Lower lobe of right lung (tissue), 2 donors: ENCODE data around the gene HECTD2. TPM values are rescaled to one million over a fixed set of nuclear protein-coding genes. Genes with fewer than 3 reads are reported as not detected.

Experiments
- ATAC-seq, 2 donors: fragments of 200-7000 bp; cut with Tn5 transposase; one replicate each; pipeline ENCODE4 v1.9.1; 2020 to 2022; ENCODE audit warnings: mild to moderate bottlenecking in 2 of 2, moderate library complexity in 2 of 2
- DNase-seq: peaks from one replicate; pipeline ENCODE4 v3.0.0-alpha.2; 2020
- H3K27ac ChIP-seq: fragments of 200-600 bp; one replicate; pipeline ENCODE4 v1.8.0; 2022
- H3K27me3 ChIP-seq: fragments of 200-600 bp; one replicate; pipeline ENCODE4 v1.8.0; 2022; ENCODE audit warnings: low read depth
- H3K36me3 ChIP-seq: fragments of 200-600 bp; one replicate; pipeline ENCODE4 v1.8.0; 2022; ENCODE audit warnings: mild to moderate bottlenecking
- H3K4me1 ChIP-seq: fragments of 200-600 bp; one replicate; pipeline ENCODE4 v1.8.0; 2022
- H3K4me3 ChIP-seq: fragments of 200-600 bp; one replicate; pipeline ENCODE4 v1.8.0; 2022; ENCODE audit warnings: mild to moderate bottlenecking
- H3K9me3 ChIP-seq: fragments of 200-600 bp; one replicate; pipeline ENCODE4 v1.8.0; 2022
- intact Hi-C: fragments of 100-400 bp; cut with DNase I; formaldehyde crosslinking; loops from one replicate; pipeline ENCODE4 v1.11.0; 2022
- total RNA-seq: library from RNA; stranded (reverse); fragmentation: NEBNext Ultra II Directional; extraction: Animal tissue kit (Norgen Biotek cat#: 25700); gene quantifications from one replicate; pipeline ENCODE4 v1.2.1, GENCODE V29; 2021
- TF ChIP-seq, protein P1 (sequence below): fragments of 200-600 bp; IDR thresholded peaks from one replicate; pipeline ENCODE4 v1.8.0; 2022; ENCODE audit warnings: antibody characterized with exemption, mild to moderate bottlenecking
- donor health status: DM: no; HTN: yes; CAD: no; lungs with severe emphysema.

Gene HECTD2
- total RNA-seq, 1 donor from 2014 or later, result 8.4 TPM

DNA sequence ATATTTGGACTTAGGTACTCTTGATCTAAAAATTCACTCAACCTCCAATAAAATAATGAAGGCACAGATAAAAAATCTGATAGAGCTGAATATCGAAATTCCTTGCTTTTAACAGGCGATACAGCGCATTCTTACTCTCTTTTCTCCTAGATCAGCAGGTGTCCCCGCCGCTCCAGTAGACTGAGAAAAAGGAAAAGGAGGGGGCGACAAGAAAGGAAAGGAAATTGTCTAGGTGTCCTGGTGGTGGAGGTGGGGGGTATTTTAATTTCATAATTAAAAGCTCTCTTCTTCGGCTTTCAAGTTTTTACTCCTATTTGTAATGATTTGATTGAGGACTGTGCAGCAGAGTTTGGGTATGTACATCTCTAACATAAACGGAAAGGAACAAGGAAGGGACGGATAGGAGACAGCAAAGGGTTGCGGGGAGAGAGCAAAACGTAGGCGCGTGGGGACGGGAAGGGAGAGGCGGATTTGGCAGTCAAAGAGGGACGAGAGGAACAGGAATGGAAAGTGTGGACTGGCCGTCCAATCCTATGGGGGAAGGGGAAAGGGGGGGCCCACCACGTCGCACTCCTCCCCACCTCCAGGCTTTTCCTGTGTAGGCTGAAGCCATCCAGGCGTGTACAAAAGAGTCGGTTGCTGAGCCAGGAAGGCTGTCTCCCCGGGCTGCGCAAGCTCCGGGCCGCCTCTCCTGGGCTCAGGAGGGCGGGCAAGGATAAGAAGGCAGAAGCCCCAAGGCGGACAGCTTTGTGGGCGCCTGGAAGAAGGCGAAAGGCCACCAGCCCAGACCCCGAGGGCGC is 875 bp upstream of the HECTD2 start:
- H3K9me3 ChIP-seq, result no peaks in the 10 kb centered on the region
- peak overlapping the region; percentile 80 for H3K4me3 ChIP-seq
- DNase-seq (peak; percentile 82), ATAC-seq (peak; percentile 90 to 93)
- intact Hi-C loops, result no loop called here
- no peaks in the 10 kb centered on the region for H3K36me3 ChIP-seq
- H3K27ac ChIP-seq, result peak overlapping the region; percentile 100
- H3K27me3 ChIP-seq, result no peaks in the 10 kb centered on the region
- peaks cover 11% of the 10 kb centered on the region for H3K4me1 ChIP-seq
- TF ChIP-seq, protein P1, sequence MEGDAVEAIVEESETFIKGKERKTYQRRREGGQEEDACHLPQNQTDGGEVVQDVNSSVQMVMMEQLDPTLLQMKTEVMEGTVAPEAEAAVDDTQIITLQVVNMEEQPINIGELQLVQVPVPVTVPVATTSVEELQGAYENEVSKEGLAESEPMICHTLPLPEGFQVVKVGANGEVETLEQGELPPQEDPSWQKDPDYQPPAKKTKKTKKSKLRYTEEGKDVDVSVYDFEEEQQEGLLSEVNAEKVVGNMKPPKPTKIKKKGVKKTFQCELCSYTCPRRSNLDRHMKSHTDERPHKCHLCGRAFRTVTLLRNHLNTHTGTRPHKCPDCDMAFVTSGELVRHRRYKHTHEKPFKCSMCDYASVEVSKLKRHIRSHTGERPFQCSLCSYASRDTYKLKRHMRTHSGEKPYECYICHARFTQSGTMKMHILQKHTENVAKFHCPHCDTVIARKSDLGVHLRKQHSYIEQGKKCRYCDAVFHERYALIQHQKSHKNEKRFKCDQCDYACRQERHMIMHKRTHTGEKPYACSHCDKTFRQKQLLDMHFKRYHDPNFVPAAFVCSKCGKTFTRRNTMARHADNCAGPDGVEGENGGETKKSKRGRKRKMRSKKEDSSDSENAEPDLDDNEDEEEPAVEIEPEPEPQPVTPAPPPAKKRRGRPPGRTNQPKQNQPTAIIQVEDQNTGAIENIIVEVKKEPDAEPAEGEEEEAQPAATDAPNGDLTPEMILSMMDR, result no peak

DNA sequence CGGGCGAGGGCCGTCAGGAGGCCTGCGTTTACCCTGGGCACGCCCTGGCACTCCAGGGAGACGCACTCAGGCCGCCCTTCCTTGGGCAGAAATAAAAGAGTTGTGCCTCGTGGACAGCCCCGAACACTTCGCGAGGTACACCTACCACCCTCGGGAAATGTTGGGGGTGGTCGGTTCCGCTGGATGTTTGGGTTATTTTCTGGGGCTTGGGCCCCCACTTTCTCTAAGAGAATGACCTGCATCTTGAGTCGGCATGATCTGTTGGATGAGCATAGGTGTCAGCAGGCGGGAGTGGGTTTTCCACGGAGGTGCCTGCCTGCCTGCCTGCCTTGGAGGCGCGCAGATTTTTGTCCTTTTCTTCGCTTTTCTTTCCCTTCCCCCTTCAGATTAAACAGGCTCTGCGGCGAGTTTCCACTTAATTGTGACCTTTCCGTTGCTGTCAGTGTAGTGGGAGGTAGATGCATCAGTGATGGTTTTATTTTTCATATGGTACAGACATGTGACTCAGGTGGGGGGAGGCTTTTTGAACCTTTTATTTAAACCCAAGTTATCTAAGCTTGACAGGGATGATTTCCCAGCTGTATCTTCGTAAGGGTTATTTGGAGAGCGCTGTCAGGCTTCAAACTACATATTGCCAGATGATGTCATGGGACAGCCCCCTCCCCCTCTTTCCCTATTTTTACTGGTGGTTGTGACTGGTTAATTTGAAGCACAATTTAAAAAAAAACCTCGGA is 661 bp downstream of the HECTD2 start:
- peaks cover 14% of the 10 kb centered on the region for H3K4me1 ChIP-seq
- H3K36me3 ChIP-seq, result no peaks in the 10 kb centered on the region
- DNase-seq, result no peak
- no peaks in the 10 kb centered on the region for H3K27me3 ChIP-seq
- peak overlapping the region; percentile 80 for H3K4me3 ChIP-seq
- H3K27ac ChIP-seq, result peak overlapping the region; percentile 100
- TF ChIP-seq, protein P1, result no peak
- ATAC-seq, result peak; percentile 82 to 88
- intact Hi-C loops, result no loop called here
- no peaks in the 10 kb centered on the region for H3K9me3 ChIP-seq

DNA sequence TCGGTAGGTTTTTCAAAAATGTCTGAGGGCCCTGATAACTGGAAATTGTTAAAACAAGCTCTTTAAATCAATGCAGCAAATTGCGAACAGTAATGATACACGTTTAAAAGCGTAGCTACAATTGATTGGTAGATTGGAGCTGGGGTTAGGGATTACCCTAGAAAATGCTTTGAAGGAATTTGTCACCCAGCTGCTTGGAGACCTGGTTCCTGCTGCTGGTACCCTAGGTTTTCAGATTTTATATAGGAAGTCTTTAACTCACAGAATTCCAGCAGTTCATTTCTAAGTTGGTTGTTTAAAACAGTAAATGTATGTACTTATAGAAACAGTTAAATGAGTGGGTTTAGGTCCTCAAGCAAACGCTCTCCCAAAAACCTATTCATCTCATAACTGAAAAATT is 1.5 kb downstream of the HECTD2 start:
- H3K9me3 ChIP-seq, result no peaks in the 10 kb centered on the region
- TF ChIP-seq, protein P1, result no peak
- no peaks in the 10 kb centered on the region for H3K27me3 ChIP-seq
- no peaks in the 10 kb centered on the region for H3K36me3 ChIP-seq
- peak overlapping the region; percentile 80 for H3K4me3 ChIP-seq
- H3K27ac ChIP-seq, result no peak overlapping the region
- ATAC-seq (no peak), DNase-seq (no peak)
- peaks cover 22% of the 10 kb centered on the region for H3K4me1 ChIP-seq
- intact Hi-C loops, result no loop called here

DNA sequence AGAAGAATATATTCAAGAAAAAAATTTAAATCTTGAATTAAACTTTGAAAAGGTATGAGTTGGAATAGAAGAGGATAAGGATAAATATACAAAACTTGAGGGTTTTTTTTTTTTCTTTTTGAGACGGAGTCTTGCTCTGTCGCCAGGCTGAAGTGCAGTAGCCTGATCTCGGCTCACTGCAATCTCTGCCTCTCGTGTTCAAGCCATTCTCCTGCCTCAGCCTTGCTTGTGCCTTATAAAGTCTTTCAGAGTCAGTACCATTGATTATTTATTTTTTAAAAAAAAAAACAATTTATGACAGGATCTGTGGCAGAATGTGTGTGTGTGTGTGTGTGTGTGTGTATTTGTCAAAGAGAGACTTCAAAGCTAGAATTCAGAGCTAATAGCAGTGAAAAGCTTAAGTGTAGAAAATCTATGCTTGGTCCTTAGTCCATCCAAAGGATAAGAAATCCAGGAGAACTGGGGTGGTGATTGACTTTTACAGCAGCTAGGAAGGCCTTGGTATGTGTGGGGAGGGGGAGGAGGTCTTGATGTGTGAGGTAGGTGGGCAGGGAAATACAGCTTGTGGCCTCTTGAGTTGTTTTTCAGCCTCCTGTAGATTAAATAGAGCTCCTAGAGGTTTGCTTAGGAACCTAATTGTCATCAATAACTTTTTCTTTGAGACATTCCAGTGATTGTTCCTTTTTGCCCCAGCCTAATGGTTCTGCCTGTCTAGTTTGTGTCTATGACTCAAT is 2.4 kb downstream of the HECTD2 start:
- H3K9me3 ChIP-seq, result no peaks in the 10 kb centered on the region
- H3K4me1 ChIP-seq, result peaks cover 22% of the 10 kb centered on the region
- no peak overlapping the region for H3K27ac ChIP-seq
- ATAC-seq (no peak), DNase-seq (no peak)
- intact Hi-C loops, result no loop called here
- no peak overlapping the region for H3K4me3 ChIP-seq
- H3K36me3 ChIP-seq, result no peaks in the 10 kb centered on the region
- TF ChIP-seq, protein P1, result no peak
- H3K27me3 ChIP-seq, result no peaks in the 10 kb centered on the region

DNA sequence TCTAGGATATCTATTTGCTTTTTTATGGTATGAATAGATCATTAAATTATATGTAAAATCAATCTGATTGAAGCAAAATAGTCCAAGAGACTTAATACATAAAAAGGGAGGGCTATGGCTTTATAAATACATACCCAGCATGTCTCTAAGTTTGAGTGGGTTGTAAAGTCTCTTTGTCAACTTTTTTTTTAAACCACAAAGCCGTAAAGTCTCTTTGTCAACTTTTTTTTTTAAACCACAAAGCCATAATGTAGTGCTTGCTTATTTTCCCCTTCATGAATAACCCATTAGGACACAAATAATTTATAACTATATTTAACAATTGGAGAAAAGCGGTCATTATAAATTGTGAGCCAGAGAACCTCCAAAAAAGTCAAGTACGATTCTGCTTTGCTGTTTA is 5.7 kb downstream of the HECTD2 start:
- intact Hi-C loops, result no loop called here

More for the DNA sequence above, 5.7 kb downstream of the HECTD2 start:
- H3K27me3 ChIP-seq, result no peaks in the 10 kb centered on the region
- no peak overlapping the region for H3K27ac ChIP-seq
- ATAC-seq (no peak), DNase-seq (no peak)
- TF ChIP-seq, protein P1, result no peak
- no peaks in the 10 kb centered on the region for H3K36me3 ChIP-seq
- H3K9me3 ChIP-seq, result no peaks in the 10 kb centered on the region
- H3K4me3 ChIP-seq, result no peak overlapping the region
- H3K4me1 ChIP-seq, result peaks cover 19% of the 10 kb centered on the region
